Erythroblast (primary cell): Measurements from ENCODE around the gene PLA2G3.

Source experiments
- DNase-seq, 2 experiments: peaks; one replicate each; lab custom pipeline; 2025; lab: John Stamatoyannopoulos, UW
- GATA1 ChIP-seq: IDR thresholded peaks from 2 replicates; pipeline ENCODE4 v1.6.1; 2011; ENCODE audit warnings: low read depth, mild to moderate bottlenecking, control low read depth, low read length, moderate library complexity
- POLR2A ChIP-seq: IDR thresholded peaks from 2 replicates; pipeline ENCODE4 v1.6.1; 2011; ENCODE audit warnings: mild to moderate bottlenecking, low read length

PLA2G3 gene

GRCh38 chr22:31160328-31160978 lies 20.1 kb upstream of the PLA2G3 start:
- peak in 1 of 2 experiments; percentile 56 for DNase-seq
- TF ChIP-seq POLR2A (no peak), GATA1 (no peak)

- no peak for DNase-seq
- TF ChIP-seq GATA1 (no peak), POLR2A (no peak)
These were observed 15.1 kb upstream of the PLA2G3 start for GRCh38 chr22:31155422-31155821.

- DNase-seq, result no peak
- no peak for TF ChIP-seq GATA1
- TF ChIP-seq POLR2A, result no peak
These were observed 14.7 kb upstream of the PLA2G3 start for GRCh38 chr22:31154975-31155374.

- no peak for DNase-seq
- no peak for TF ChIP-seq POLR2A
- no peak for TF ChIP-seq GATA1
These were observed 13.0 kb upstream of the PLA2G3 start for GRCh38 chr22:31153357-31153756.

GRCh38 chr22:31151872-31152271 lies 11.6 kb upstream of the PLA2G3 start:
- no peak for DNase-seq
- TF ChIP-seq POLR2A (no peak), GATA1 (no peak)

- DNase-seq, result no peak
- TF ChIP-seq GATA1 (no peak), POLR2A (no peak)
These were observed 10.3 kb upstream of the PLA2G3 start for GRCh38 chr22:31150615-31151014.

- no peak for TF ChIP-seq GATA1
- no peak for TF ChIP-seq POLR2A
- peak; percentile 54 to 58 for DNase-seq
These were observed 8.8 kb upstream of the PLA2G3 start for GRCh38 chr22:31148953-31149627.

- TF ChIP-seq GATA1, result no peak
- no peak for TF ChIP-seq POLR2A
- no peak for DNase-seq
These were observed 8.2 kb upstream of the PLA2G3 start for GRCh38 chr22:31148488-31148887.

- DNase-seq, result no peak
These were observed 3.9 kb upstream of the PLA2G3 start for GRCh38 chr22:31144223-31144622.

GRCh38 chr22:31143537-31143936 lies 3.2 kb upstream of the PLA2G3 start:
- no peak for DNase-seq
- TF ChIP-seq POLR2A (no peak), GATA1 (no peak)

More at GRCh38 chr22:31144223-31144622, 3.9 kb upstream of the PLA2G3 start:
- TF ChIP-seq GATA1 (no peak), POLR2A (no peak)

GRCh38 chr22:31143038-31143437 lies 2.7 kb upstream of the PLA2G3 start:
- no peak for DNase-seq
- no peak for TF ChIP-seq GATA1
- TF ChIP-seq POLR2A, result no peak

- TF ChIP-seq POLR2A, result no peak
- TF ChIP-seq GATA1, result no peak
These were observed 2.0 kb upstream of the PLA2G3 start for GRCh38 chr22:31142285-31142684.

GRCh38 chr22:31141551-31141950 lies 1.2 kb upstream of the PLA2G3 start:
- TF ChIP-seq GATA1 (no peak), POLR2A (no peak)
- DNase-seq, result no peak

More at GRCh38 chr22:31142285-31142684, 2.0 kb upstream of the PLA2G3 start:
- DNase-seq, result no peak

GRCh38 chr22:31140746-31141145 lies 438 bp upstream of the PLA2G3 start:
- DNase-seq, result no peak
- TF ChIP-seq POLR2A, result no peak
- TF ChIP-seq GATA1, result no peak
